SK-N-SH treated with all-trans-retinoic acid at 6 μM for 48 hours (cell line): ENCODE data around the gene ABCB8.
A peak's percentile ranks its signal among the peaks of the same experiment; 100 is the strongest.

Experiments used
- ATAC-seq: fragments of 200-7000 bp; cut with Tn5 transposase; 3 replicates; pipeline ENCODE4 v1.9.1; 2020; ENCODE audit warnings: mild to moderate bottlenecking, moderate library complexity
- ARNTL ChIP-seq: fragments of 450-650 bp; formaldehyde crosslinking; IDR thresholded peaks from 2 replicates; pipeline ENCODE4 v1.5.0; 2020; ENCODE audit warnings: low read depth, mild to moderate bottlenecking, moderate library complexity, borderline replicate concordance
- BACH2 ChIP-seq: fragments of 250-450 bp; sonication (Bioruptor Pico); IDR thresholded peaks from 2 replicates; pipeline ENCODE4 v1.9.0; 2021; ENCODE audit warnings: mild to moderate bottlenecking, borderline replicate concordance
- CREB5 ChIP-seq: fragments of 250-450 bp; sonication (Bioruptor Pico); IDR thresholded peaks from 2 replicates; pipeline ENCODE4 v1.5.1; 2020; ENCODE audit warnings: low read depth, mild to moderate bottlenecking, moderate library complexity
- CSDC2 ChIP-seq: fragments of 250-450 bp; sonication (Bioruptor Pico); IDR thresholded peaks from 2 replicates; pipeline ENCODE4 v1.5.0; 2020; ENCODE audit warnings: mild to moderate bottlenecking, moderate library complexity
- CSRNP3 ChIP-seq: fragments of 250-450 bp; sonication (Bioruptor Pico); IDR thresholded peaks from 2 replicates; pipeline ENCODE4 v1.5.1; 2021; ENCODE audit warnings: mild to moderate bottlenecking, moderate library complexity
- ESRRG ChIP-seq: fragments of 250-450 bp; sonication (Bioruptor Pico); IDR thresholded peaks from 2 replicates; pipeline ENCODE4 v1.6.1; 2021; ENCODE audit warnings: mild to moderate bottlenecking
- GLIS3 ChIP-seq: fragments of 250-450 bp; sonication (Bioruptor Pico); IDR thresholded peaks from 2 replicates; pipeline ENCODE4 v1.5.0; 2020; ENCODE audit warnings: mild to moderate bottlenecking, moderate library complexity
- ISL1 ChIP-seq: fragments of 250-450 bp; sonication (Bioruptor Pico); IDR thresholded peaks from 2 replicates; pipeline ENCODE4 v2.1.2; 2022; ENCODE audit warnings: mild to moderate bottlenecking, moderate library complexity
- OSR1 ChIP-seq: fragments of 250-450 bp; sonication (Bioruptor Pico); IDR thresholded peaks from 2 replicates; pipeline ENCODE4 v1.8.0; 2022; ENCODE audit warnings: moderate library complexity, mild to moderate bottlenecking, inconsistent platforms
- PATZ1 ChIP-seq: fragments of 250-450 bp; sonication (Bioruptor Pico); IDR thresholded peaks from 2 replicates; pipeline ENCODE4 v1.8.0; 2020; ENCODE audit warnings: mild to moderate bottlenecking, moderate library complexity, borderline replicate concordance
- POU6F1 ChIP-seq: fragments of 250-450 bp; sonication (Bioruptor Pico); IDR thresholded peaks from 2 replicates; pipeline ENCODE4 v1.8.0; 2021; ENCODE audit warnings: low read depth, mild to moderate bottlenecking, moderate library complexity, borderline replicate concordance
- PPARA ChIP-seq: fragments of 250-450 bp; sonication (Bioruptor Pico); IDR thresholded peaks from 2 replicates; pipeline ENCODE4 v1.5.0; 2020; ENCODE audit warnings: mild to moderate bottlenecking, borderline replicate concordance
- RARB ChIP-seq: fragments of 250-450 bp; sonication (Bioruptor Pico); IDR thresholded peaks from 2 replicates; pipeline ENCODE4 v1.8.0; 2021; ENCODE audit warnings: mild to moderate bottlenecking, moderate library complexity
- SNAI2 ChIP-seq: fragments of 250-450 bp; sonication (Bioruptor Pico); IDR thresholded peaks from 2 replicates; pipeline ENCODE4 v1.5.0; 2020; ENCODE audit warnings: mild to moderate bottlenecking, moderate library complexity
- TCF4 ChIP-seq: fragments of 250-450 bp; sonication (Bioruptor Pico); IDR thresholded peaks from 2 replicates; pipeline ENCODE4 v1.8.0; 2021; ENCODE audit warnings: mild to moderate bottlenecking, moderate library complexity, borderline replicate concordance
- TOX ChIP-seq: fragments of 250-450 bp; sonication (Bioruptor Pico); IDR thresholded peaks from 2 replicates; pipeline ENCODE4 v1.8.0; 2021; ENCODE audit warnings: mild to moderate bottlenecking, moderate library complexity, borderline replicate concordance
- TSHZ2 ChIP-seq: fragments of 250-450 bp; sonication (Bioruptor Pico); IDR thresholded peaks from 2 replicates; pipeline ENCODE4 v1.5.0; 2020; ENCODE audit warnings: mild to moderate bottlenecking, moderate library complexity
- ZC3H10 ChIP-seq: fragments of 250-450 bp; sonication (Bioruptor Pico); IDR thresholded peaks from 2 replicates; pipeline ENCODE4 v1.5.1; 2021; ENCODE audit warnings: mild to moderate bottlenecking, moderate library complexity
- ZFP3 ChIP-seq: fragments of 250-450 bp; sonication (Bioruptor Pico); IDR thresholded peaks from 2 replicates; pipeline ENCODE4 v1.5.0; 2020; ENCODE audit warnings: mild to moderate bottlenecking, moderate library complexity
- ZFP30 ChIP-seq: fragments of 450-650 bp; formaldehyde crosslinking; IDR thresholded peaks from 2 replicates; pipeline ENCODE4 v1.5.0; 2022; ENCODE audit warnings: mild to moderate bottlenecking, moderate library complexity
- ZNF565 ChIP-seq: fragments of 450-650 bp; formaldehyde crosslinking; conservative IDR thresholded peaks from 2 replicates; pipeline ENCODE4 v1.5.0; 2020; ENCODE audit warnings: low read depth, mild to moderate bottlenecking, moderate library complexity
- ZNF70 ChIP-seq: fragments of 450-650 bp; formaldehyde crosslinking; IDR thresholded peaks from 2 replicates; pipeline ENCODE4 v1.5.0; 2020; ENCODE audit warnings: mild to moderate bottlenecking, moderate library complexity
- ZNF8 ChIP-seq: fragments of 450-650 bp; formaldehyde crosslinking; IDR thresholded peaks from 2 replicates; pipeline ENCODE4 v1.5.0; 2020; ENCODE audit warnings: mild to moderate bottlenecking, moderate library complexity

ABCB8 gene

GRCh38 chr7:151057506-151057988, 29.3 kb downstream of the ABCB8 start, which contains the start of gene CDK5 (continued):
- no peak for TF ChIP-seq POU6F1 (CRISPR knock-in tag)
- no peak for TF ChIP-seq SNAI2
- TF ChIP-seq PATZ1 (CRISPR knock-in tag), result no peak
- no peak for TF ChIP-seq ISL1 (CRISPR knock-in tag)
- no peak for TF ChIP-seq GLIS3
- no peak for TF ChIP-seq ESRRG (CRISPR knock-in tag)
- no peak; the same call in 1 of the 2 replicates for TF ChIP-seq CSDC2
- no peak for TF ChIP-seq PPARA
- TF ChIP-seq, all 23 proteins: peak for 0

- TF ChIP-seq SNAI2 (no peak), TSHZ2 (CRISPR knock-in tag) (no peak; the same call in 1 of the 2 replicates), ZFP30 (CRISPR knock-in tag) (no peak), RARB (no peak), PATZ1 (CRISPR knock-in tag) (no peak), ARNTL (CRISPR knock-in tag) (no peak), CSRNP3 (peak; percentile 52; the same call in 1 of the 2 replicates), CREB5 (CRISPR knock-in tag) (0 out of 2 replicates have a peak, but pooled peaks have one; percentile 23), ZNF70 (CRISPR knock-in tag) (no peak), POU6F1 (CRISPR knock-in tag) (no peak), ZNF8 (CRISPR knock-in tag) (no peak), ESRRG (CRISPR knock-in tag) (no peak), TCF4 (CRISPR knock-in tag) (no peak), ZNF565 (no peak), TOX (CRISPR knock-in tag) (no peak), ZC3H10 (no peak), GLIS3 (no peak), ZFP3 (CRISPR knock-in tag) (peak; percentile 52; the same call in 1 of the 2 replicates), CSDC2 (0 out of 2 replicates have a peak, but pooled peaks have one; percentile 51), ISL1 (CRISPR knock-in tag) (no peak), BACH2 (CRISPR knock-in tag) (no peak), OSR1 (CRISPR knock-in tag) (no peak), PPARA (no peak)
- TF ChIP-seq, all 23 proteins: peak for 4
- peak; percentile 91 for ATAC-seq
Measured at GRCh38 chr7:151057989-151058780, 29.9 kb downstream of the ABCB8 start.
